Right atrium auricular region (tissue), 2 donors: ENCODE data around the gene SLX4. TPM values are rescaled to one million over a fixed set of nuclear protein-coding genes. Genes with fewer than 3 reads are reported as not detected.

Experiments
- DNase-seq: peaks from one replicate; pipeline ENCODE4 v3.0.0-alpha.2; 2019; ENCODE audit warnings: low spot score
- H3K27ac ChIP-seq, 2 donors: fragments of 200-600 bp; sonication (generic); 1 replicate in 1 of 2; 2 replicates in 1 of 2; pipeline ENCODE4 v1.5.1; 2016 to 2019
- H3K27me3 ChIP-seq, 2 donors: fragments of 200-600 bp; sonication (generic); one replicate each; pipeline versions ENCODE4 v1.5.1 to v1.6.0; 2017 to 2019
- H3K36me3 ChIP-seq: fragments of 200-600 bp; sonication (generic); one replicate; pipeline ENCODE4 v1.5.1; 2016
- H3K4me1 ChIP-seq, 2 donors: fragments of 200-600 bp; sonication (generic); one replicate each; pipeline versions ENCODE4 v1.5.1 to v1.6.0; 2017 to 2019
- H3K4me3 ChIP-seq, 2 donors: fragments of 200-600 bp; sonication (generic); 1 replicate in 1 of 2; 2 replicates in 1 of 2; pipeline ENCODE4 v1.5.1; 2017 to 2019; ENCODE audit warnings: mild to moderate bottlenecking in 1 of 2, moderate library complexity in 1 of 2
- H3K9me3 ChIP-seq, 2 donors: fragments of 200-600 bp; sonication (generic); one replicate each; pipeline ENCODE4 v1.5.1; 2019
- total RNA-seq, 2 donors: library from RNA; depleted of rRNA; stranded (reverse); fragments of >200 nt; gene quantifications; one replicate each; pipeline ENCODE4 v1.1.0, GENCODE V29; 2016
- TF ChIP-seq, protein P1 (sequence below), 2 donors: fragments of 200-600 bp; sonication (generic); IDR thresholded peaks; one replicate each; pipeline ENCODE4 v1.5.1; 2019; ENCODE audit warnings: antibody characterized with exemption in 2 of 2

Gene SLX4
- total RNA-seq, 2 donors from 2014 or later: 1.9 to 2.4 TPM

GRCh38 chr16:3625911-3626732 lies 14.7 kb upstream of the SLX4 start:
- H3K4me3 ChIP-seq: no peak overlapping the region
- H3K27me3 ChIP-seq: no peaks in the 10 kb centered on the region
- H3K27ac ChIP-seq: no peak overlapping the region
- no peak for DNase-seq
- H3K4me1 ChIP-seq: no peaks in the 10 kb centered on the region
- H3K36me3 ChIP-seq: no peaks in the 10 kb centered on the region
- TF ChIP-seq, protein P1, sequence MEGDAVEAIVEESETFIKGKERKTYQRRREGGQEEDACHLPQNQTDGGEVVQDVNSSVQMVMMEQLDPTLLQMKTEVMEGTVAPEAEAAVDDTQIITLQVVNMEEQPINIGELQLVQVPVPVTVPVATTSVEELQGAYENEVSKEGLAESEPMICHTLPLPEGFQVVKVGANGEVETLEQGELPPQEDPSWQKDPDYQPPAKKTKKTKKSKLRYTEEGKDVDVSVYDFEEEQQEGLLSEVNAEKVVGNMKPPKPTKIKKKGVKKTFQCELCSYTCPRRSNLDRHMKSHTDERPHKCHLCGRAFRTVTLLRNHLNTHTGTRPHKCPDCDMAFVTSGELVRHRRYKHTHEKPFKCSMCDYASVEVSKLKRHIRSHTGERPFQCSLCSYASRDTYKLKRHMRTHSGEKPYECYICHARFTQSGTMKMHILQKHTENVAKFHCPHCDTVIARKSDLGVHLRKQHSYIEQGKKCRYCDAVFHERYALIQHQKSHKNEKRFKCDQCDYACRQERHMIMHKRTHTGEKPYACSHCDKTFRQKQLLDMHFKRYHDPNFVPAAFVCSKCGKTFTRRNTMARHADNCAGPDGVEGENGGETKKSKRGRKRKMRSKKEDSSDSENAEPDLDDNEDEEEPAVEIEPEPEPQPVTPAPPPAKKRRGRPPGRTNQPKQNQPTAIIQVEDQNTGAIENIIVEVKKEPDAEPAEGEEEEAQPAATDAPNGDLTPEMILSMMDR (IDR thresholded peaks at IDR 0.05): no peak
- no peaks in the 10 kb centered on the region for H3K9me3 ChIP-seq

DNA sequence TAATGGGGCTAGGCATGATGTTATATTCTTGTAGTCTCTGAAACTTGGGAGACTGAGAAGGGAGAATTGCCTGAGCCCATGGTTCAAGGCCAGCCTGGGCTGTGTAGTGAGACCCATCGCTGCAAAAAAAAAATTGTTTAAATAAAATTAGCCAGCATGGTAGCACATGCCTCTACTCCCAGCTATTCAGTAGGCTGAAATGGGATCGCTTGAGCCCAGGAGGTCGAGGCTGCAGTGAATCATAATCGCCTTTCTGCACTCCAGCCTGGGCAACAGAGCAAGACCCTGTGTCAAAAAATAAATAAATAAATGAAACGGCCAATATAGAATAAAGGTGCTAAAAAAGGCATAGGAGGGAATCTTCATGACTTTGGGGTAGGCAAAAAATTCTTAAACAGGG lies 13.9 kb upstream of the SLX4 start:
- Histone ChIP-seq H3K4me3 (no peak overlapping the region), H3K27ac (no peak overlapping the region), H3K36me3 (no peaks in the 10 kb centered on the region), H3K4me1 (no peaks in the 10 kb centered on the region), H3K9me3 (no peaks in the 10 kb centered on the region), H3K27me3 (no peaks in the 10 kb centered on the region)
- DNase-seq: no peak
- TF ChIP-seq, protein P1 (IDR thresholded peaks at IDR 0.05): no peak

GRCh38 chr16:3623642-3624041 lies 12.2 kb upstream of the SLX4 start:
- Histone ChIP-seq H3K27me3 (no peaks in the 10 kb centered on the region), H3K4me3 (no peak overlapping the region), H3K9me3 (no peaks in the 10 kb centered on the region), H3K4me1 (no peaks in the 10 kb centered on the region), H3K27ac (no peak overlapping the region), H3K36me3 (no peaks in the 10 kb centered on the region)
- DNase-seq: no peak
- TF ChIP-seq, protein P1 (IDR thresholded peaks at IDR 0.05): no peak

GRCh38 chr16:3618769-3619141 lies 7.3 kb upstream of the SLX4 start:
- Histone ChIP-seq H3K27me3 (no peaks in the 10 kb centered on the region), H3K9me3 (no peaks in the 10 kb centered on the region), H3K4me3 (no peak overlapping the region), H3K4me1 (no peaks in the 10 kb centered on the region), H3K36me3 (no peaks in the 10 kb centered on the region), H3K27ac (no peak overlapping the region)
- TF ChIP-seq, protein P1 (IDR thresholded peaks at IDR 0.05): no peak
- DNase-seq: no peak

DNA sequence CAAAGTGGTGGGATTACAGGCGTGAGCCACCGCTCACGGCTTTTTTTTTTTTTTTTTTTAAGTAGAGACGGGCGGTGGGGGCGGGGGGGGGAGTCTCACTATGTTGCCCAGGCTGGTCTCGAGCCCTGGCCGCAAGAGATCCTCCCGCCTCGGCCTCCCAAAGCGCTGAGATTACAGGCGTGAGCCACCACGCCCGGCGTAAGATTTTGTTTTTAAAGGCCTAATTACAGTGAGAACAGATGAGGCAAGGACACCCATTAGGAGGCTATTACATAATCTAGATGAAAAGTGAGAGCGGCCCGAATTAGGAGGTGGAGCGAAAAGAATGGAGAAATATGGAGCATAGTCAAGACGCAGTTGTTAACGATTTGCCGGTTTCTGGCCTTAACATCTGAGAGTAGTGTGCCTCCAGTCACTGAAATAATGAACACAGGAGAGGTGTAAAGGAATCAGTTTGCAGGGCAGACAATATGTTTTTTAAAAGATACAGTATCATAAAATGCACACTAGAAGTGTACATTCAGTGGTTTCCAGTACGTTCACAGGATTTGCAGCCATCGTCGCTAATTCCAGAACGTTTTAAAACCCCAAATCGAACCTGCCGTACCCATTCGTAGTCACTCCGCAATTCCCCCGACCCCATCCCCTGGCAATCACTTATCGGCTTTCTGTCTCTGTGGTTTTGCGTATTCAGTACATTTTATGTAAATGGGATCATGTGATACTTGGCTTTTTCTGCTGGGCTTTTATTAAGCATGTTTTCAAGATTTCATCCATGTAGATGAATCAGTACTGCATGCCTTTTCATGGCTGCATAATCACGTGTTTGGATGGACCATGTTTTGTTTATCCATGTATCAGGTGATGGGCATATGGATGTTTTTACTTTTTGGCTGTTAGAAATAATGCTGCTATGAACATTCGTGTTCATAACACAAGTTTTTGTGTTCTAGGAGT lies 1.4 kb upstream of the SLX4 start:
- Histone ChIP-seq H3K36me3 (no peaks in the 10 kb centered on the region), H3K4me1 (peaks cover 0 to 23% of the 10 kb centered on the region in 2 donors), H3K4me3 (peak overlapping the region; percentile 98 to 99), H3K27ac (peak overlapping the region in 1 of 2 donors; percentile 83), H3K9me3 (no peaks in the 10 kb centered on the region), H3K27me3 (no peaks in the 10 kb centered on the region)
- TF ChIP-seq, protein P1 (IDR thresholded peaks at IDR 0.05): no peak
- DNase-seq: no peak
